Suprapubic skin (tissue), 4 donors: Measurements from ENCODE around the gene SANBR.

Experiments
- CTCF ChIP-seq, 2 donors: fragments of 200-600 bp in 1 of 2; fragments of 450-650 bp in 1 of 2; sonication (generic) in 1 of 2; IDR thresholded peaks; one replicate each; pipeline ENCODE4 v1.5.1; 2016 to 2019; ENCODE audit warnings: antibody characterized with exemption in 2 of 2, mild to moderate bottlenecking in 1 of 2, moderate library complexity in 1 of 2
- EP300 ChIP-seq: sonication (generic); formaldehyde crosslinking; IDR thresholded peaks from one replicate; pipeline ENCODE4 v1.6.1; 2017; ENCODE audit warnings: antibody characterized with exemption
- POLR2AphosphoS5 ChIP-seq, 3 donors: sonication (generic); formaldehyde crosslinking; IDR thresholded peaks; one replicate each; pipeline ENCODE4 v1.6.1; 2017; ENCODE audit warnings: antibody characterized with exemption in 3 of 3

GRCh38 chr2:61114147-61114546, 48.5 kb downstream of the SANBR start:
- no peak for TF ChIP-seq CTCF (IDR thresholded peaks at IDR 0.05)
- no peak for TF ChIP-seq POLR2AphosphoS5 (IDR thresholded peaks at IDR 0.05)
- no peak for TF ChIP-seq EP300
